IPS-NIHi7 (cell line): Measurements from ENCODE around the gene ASPDH.

Experiments used
- DNase-seq: peaks from one replicate; pipeline ENCODE4 v3.0.0; 2012; ENCODE audit warnings: mixed read lengths; ENCODE audit errors: extremely low spot score

The ASPDH gene

DNA sequence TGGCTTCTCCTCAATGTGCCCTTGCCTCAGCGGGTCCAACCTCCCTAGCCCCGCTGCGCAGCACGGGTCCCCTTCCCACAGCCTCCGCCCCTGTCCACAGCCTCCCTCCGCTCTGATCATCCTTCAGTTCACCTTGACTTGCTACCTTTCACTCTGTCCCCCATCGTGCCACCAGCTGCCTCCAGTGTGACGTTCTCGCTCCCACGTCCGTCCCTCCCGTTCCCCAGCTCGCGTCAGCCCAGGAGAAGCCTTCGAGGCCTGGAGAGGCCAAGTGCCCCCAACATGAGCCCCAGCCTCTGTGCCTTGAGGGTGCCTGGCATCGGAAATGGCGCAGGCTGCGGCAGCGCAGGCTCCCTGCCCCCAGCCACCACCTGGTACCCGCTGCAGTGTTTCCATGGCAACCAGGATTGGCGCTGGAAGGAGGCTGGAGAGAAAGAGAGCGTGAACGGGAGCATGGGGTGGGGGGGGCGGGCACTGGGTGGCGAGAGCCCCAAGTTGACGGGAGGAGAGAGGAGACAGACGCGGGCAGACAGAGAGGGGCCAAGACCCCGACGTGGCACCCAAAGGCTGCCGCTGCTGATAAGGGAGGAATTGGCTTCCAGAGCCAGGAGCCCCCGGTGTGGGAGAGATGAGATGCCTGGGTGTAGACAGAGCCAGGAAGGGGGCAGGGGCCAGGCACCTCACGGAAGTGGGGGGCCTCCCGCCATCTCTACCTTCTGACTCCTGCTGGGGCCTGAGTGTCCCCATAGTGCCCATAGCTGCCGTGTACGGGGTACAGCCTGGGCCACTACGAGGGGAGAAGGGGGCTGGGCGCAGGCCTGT is 844 bp upstream of the ASPDH start:
- DNase-seq, result no peak

- DNase-seq, result no peak
Measured at GRCh38 chr19:50512999-50513745, 541 bp downstream of the ASPDH start.

- DNase-seq, result no peak
Measured at GRCh38 chr19:50512112-50512998, 1.4 kb downstream of the ASPDH start.

DNA sequence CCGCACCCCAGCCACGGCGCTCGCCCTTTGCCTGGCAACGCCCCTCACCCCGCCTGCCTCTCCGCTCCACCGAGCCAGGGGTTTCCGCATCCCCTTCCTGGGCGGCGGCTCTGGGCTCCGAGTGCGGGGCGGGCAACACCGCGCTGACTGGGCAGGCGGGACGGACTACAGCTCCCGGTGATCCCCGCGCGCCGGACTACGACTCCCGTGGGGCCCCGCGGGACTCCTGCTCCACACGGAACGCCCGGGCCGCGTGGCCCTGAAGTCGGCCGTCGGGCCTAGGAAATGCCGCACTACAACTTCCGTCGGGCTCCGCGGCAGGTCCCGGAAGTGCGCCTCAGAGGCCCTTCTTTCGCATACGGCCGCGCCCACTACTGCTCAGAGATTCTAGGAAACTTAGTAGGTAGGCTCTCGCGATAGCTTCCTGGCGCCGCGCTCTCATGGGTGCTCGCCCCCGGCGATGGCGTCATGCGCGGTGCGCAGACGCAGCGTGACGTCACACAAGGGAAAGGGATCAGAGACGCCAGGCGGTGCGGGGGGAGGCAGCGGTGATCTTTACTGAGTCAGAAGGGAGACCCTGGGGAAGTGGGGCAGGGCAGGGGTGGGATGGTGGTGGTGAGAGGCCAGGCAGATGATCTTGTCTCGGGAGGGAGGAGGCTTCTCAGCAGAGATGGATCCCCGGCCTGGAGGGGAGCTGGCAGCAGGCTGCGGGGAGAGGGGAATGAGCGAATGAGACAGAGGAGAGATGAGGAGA is 2.5 kb downstream of the ASPDH start, which contains the start of gene JOSD2:
JOSD2 (minus strand) TSS at position 123 of the 754 bp plus-strand sequence. CDS start 760 bp downstream, outside the sequence.
- DNase-seq, result peak; percentile 98

- DNase-seq, result peak; percentile 76
Measured at GRCh38 chr19:50510700-50511068, 3.0 kb downstream of the ASPDH start.

DNA sequence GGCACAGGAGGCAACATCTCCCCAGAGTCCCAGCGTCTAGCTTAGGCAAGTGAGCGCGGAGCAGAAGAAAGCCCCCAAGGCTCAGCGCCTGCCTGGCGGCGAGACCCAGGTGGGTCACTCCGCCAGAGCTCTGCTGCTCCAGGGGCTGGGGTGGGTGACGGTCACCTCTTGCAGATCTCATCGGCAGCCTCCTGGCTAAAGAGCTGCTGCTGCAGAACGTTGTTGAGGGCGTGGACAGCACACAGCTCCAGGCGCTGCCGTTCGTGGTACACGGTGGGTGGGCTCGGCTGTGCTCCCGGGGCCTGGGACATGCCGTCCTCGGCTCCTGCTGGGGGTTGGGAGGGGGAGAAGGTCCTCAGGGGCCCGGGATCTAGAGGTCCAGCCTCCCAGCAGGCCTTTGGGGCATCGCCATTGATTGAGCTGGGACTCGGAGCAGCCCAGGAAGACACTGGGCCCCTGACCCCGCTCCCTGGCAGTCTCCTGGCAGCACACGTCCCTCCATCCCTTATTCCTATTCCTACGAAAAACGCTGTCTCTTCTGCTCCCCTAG is 3.5 kb downstream of the ASPDH start:
- no peak for DNase-seq

- DNase-seq, result no peak
Measured at GRCh38 chr19:50509366-50509765, 4.3 kb downstream of the ASPDH start.

GRCh38 chr19:50508843-50509190 is 4.9 kb downstream of the ASPDH start:
- DNase-seq, result no peak

DNA sequence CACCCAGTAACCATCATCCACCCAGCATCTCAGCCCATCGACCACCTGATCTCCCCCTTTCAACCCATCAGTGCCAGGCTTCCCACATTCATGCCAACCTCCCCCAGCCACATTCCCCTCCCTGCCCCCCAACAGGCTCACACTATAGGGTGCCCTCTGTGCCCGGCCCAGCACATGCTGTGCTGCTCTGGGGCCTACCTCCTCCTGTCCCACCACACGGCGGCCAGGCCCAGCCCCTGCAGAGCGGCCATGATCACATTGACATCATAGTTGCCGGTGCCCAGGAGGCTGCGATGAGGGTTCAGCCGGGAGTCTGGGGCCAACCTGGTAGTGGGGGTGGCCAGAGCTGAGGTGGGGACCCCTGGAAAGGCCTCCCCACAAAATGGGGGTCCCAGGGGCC is 6.3 kb downstream of the ASPDH start:
- DNase-seq, result no peak

GRCh38 chr19:50506700-50507099 is 7.0 kb downstream of the ASPDH start:
- DNase-seq, result no peak

- DNase-seq, result no peak
Measured at GRCh38 chr19:50505856-50506611, 7.7 kb downstream of the ASPDH start.

- no peak for DNase-seq
Measured at GRCh38 chr19:50501568-50502475, 11.9 kb downstream of the ASPDH start.

- no peak for DNase-seq
Measured at GRCh38 chr19:50501186-50501567, 12.5 kb downstream of the ASPDH start.

DNA sequence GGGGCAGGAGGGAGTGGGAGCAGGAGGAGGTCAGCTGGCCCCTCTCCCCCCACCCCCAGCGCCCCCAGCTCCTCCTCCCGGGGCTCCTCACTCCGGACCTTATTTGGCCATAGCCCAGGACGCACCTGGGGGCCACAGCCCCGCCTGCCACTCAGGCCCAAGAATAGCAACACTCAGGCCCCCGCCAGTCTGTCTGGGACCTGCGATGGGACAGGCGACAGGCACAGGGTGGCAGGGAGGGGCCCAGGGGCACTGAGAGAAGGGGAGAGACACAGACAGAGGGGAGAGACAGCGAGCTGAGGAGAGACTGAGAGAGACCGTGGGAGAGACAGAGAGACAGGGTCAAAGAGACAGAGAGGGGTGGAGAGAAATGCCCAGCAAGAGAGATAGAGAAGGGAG is 13.0 kb downstream of the ASPDH start:
- no peak for DNase-seq

- peak; percentile 52 for DNase-seq
Measured at GRCh38 chr19:50500060-50500752, 13.5 kb downstream of the ASPDH start.

DNA sequence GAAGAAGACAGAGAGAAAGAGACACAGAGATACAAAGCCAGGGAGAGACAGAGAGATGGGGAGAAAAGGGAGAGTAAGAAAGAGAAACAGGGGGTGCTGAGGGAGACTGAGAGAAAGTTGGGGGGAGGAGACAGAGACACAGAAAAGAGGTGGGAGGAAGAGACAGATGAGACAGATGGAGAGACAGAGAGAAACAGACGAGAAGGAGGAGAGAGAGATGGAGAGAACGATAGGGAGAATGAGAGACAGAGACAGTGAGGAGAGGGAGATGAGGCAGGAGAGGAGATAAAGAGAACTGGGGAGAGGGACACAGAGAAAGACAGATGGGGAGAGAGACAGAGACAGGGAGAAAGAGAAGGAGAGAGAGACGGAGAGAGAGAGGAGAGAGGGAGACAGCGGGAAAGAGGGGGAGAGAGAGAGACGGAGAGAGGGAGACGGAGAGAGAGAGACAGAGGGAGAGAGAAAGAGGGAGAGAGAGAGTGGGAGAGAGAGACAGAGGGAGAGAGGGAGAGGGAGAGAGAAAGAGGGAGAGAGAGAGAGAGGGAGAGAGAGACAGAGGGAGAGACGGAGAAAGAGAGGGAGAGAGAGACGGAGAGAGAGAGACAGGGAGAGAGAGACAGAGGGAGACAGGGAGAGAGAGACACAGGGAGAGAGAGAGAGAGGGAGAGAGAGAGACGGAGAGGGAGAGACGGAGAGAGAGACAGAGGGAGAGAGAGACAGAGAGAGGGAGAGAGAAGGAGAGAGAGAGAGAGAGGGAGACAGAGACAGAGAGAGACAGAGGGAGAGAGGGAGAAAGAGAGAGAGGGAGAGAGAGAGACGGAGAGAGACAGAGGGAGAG is 15.3 kb downstream of the ASPDH start:
- no peak for DNase-seq

GRCh38 chr19:50497022-50497405 is 16.7 kb downstream of the ASPDH start:
- DNase-seq, result no peak
